HepG2 (cell line): Measurements from ENCODE around the gene SOX5. TPM values are rescaled to one million over a fixed set of nuclear protein-coding genes. Genes with fewer than 3 reads are reported as not detected.

Experiments
- ATAC-seq: fragments of 200-7000 bp; cut with Tn5 transposase; 3 replicates; pipeline ENCODE4 v1.9.1; 2020; ENCODE audit warnings: mild to moderate bottlenecking, moderate library complexity
- BruUV-seq: library from RNA; stranded (reverse); fragments of 400-500 nt; replicated peaks from 2 replicates; lab custom pipeline; 2021; lab: Mats Ljungman, UMichigan
- CTCF ChIA-PET: fragments of 300-600 bp; formaldehyde crosslinking; extraction: SDS; loops from one replicate; lab custom pipeline; 2021; ENCODE audit warnings: low total read pairs, inconsistent platforms, low intra/inter-chr PET ratio; lab: Yijun Ruan, JAX
- POLR2A ChIA-PET: fragments of 350-600 bp; sonication (Branson Sonifier 250); formaldehyde crosslinking; loops from one replicate; lab custom pipeline; 2020; ENCODE audit warnings: antibody characterized with exemption, inconsistent platforms; lab: Yijun Ruan, JAX
- DNase-seq: peaks from one replicate; pipeline ENCODE4 v3.0.0-alpha.2; 2015; ENCODE audit warnings: low spot score
- FAIRE-seq: peaks from 3 replicates; lab custom pipeline; 2011; peaks lifted over from hg19 to GRCh38; lab: Jason Lieb, UNC
- H2AFZ ChIP-seq: one replicate; pipeline ENCODE4 v1.6.1; 2011; ENCODE audit warnings: low read length, inconsistent platforms
- H3K27ac ChIP-seq: fragments of 300-600 bp; 3 replicates; pipeline ENCODE4 v1.8.0; 2011; ENCODE audit warnings: mixed run types, mild to moderate bottlenecking, mixed read lengths, low read length, inconsistent platforms; ENCODE audit not compliant: insufficient read depth; ENCODE audit errors: extremely low read length
- H3K27me3 ChIP-seq, 2 experiments: fragments of 200-600 bp in 1 of 2; 2 replicates in 1 of 2; 3 replicates in 1 of 2; pipeline versions ENCODE4 v1.6.0 to v1.8.0; 2011; ENCODE audit warnings: low read length in 2 of 2, mild to moderate bottlenecking in 2 of 2, moderate library complexity in 2 of 2, inconsistent platforms in 1 of 2; ENCODE audit not compliant: insufficient read depth in 2 of 2, control insufficient read depth in 1 of 2
- H3K36me3 ChIP-seq, 2 experiments: fragments of 200-600 bp in 1 of 2; replicated peaks in 1 of 2; 2 replicates in 1 of 2; 3 replicates in 1 of 2; pipeline versions ENCODE4 v1.5.1 to v1.8.0; 2011; ENCODE audit warnings: low read length in 2 of 2, inconsistent platforms in 1 of 2; ENCODE audit not compliant: insufficient read depth in 2 of 2, control insufficient read depth in 1 of 2
- H3K4me1 ChIP-seq: 2 replicates; pipeline ENCODE4 v1.5.1; 2012; ENCODE audit warnings: low read length, inconsistent platforms; ENCODE audit not compliant: insufficient read depth
- H3K4me2 ChIP-seq: 2 replicates; pipeline ENCODE4 v1.6.0; 2011; ENCODE audit warnings: low read depth, low read length, inconsistent platforms
- H3K4me3 ChIP-seq, 3 experiments: fragments of 200-600 bp in 1 of 3; sonication (generic), shearing (Covaris generic) in 1 of 3; replicated peaks in 1 of 3; 2 replicates each; pipeline ENCODE4 v1.5.1; 2011 to 2016; ENCODE audit warnings: low read length in 3 of 3, inconsistent platforms in 2 of 3, low read depth in 2 of 3, mild to moderate bottlenecking in 2 of 3, control low read depth in 1 of 3, mixed read lengths in 1 of 3; ENCODE audit not compliant: insufficient read depth in 1 of 3
- H3K79me2 ChIP-seq: one replicate; pipeline ENCODE4 v1.6.1; 2011; ENCODE audit warnings: low read length, inconsistent platforms; ENCODE audit not compliant: insufficient read depth
- H3K9ac ChIP-seq: 2 replicates; pipeline ENCODE4 v1.6.0; 2011; ENCODE audit warnings: mild to moderate bottlenecking, low read depth, low read length, inconsistent platforms; ENCODE audit not compliant: insufficient read depth
- H3K9me3 ChIP-seq: 2 replicates; pipeline ENCODE4 v1.5.1; 2012; ENCODE audit warnings: mild to moderate bottlenecking, low read length
- H4K20me1 ChIP-seq: 2 replicates; pipeline ENCODE4 v1.6.0; 2011; ENCODE audit warnings: inconsistent platforms, mild to moderate bottlenecking, low read length, moderate library complexity; ENCODE audit not compliant: insufficient read depth
- HOXA3 ChIP-seq: sonication (generic); formaldehyde crosslinking; IDR thresholded peaks from 2 replicates; pipeline ENCODE4 v1.5.0; 2020; ENCODE audit warnings: missing genetic modification reagents
- IKZF4 ChIP-seq: sonication (generic); formaldehyde crosslinking; IDR thresholded peaks from 2 replicates; pipeline ENCODE4 v1.5.1; 2020; ENCODE audit warnings: borderline replicate concordance, mild to moderate bottlenecking, low read depth, missing genetic modification reagents; ENCODE audit errors: not compliant biosample characterization
- KDM1A ChIP-seq: IDR thresholded peaks from 2 replicates; pipeline ENCODE4 v1.6.1; 2016; ENCODE audit warnings: missing compliant biosample characterization
- MZF1 ChIP-seq: sonication (generic); formaldehyde crosslinking; IDR thresholded peaks from 2 replicates; pipeline ENCODE4 v1.8.1; 2023; ENCODE audit warnings: mild to moderate bottlenecking, missing genetic modification reagents, borderline replicate concordance
- RARA ChIP-seq: IDR thresholded peaks from 2 replicates; pipeline ENCODE4 v1.6.1; 2016; ENCODE audit warnings: missing genetic modification reagents, missing compliant biosample characterization
- SIX4 ChIP-seq: sonication (generic); formaldehyde crosslinking; IDR thresholded peaks from 2 replicates; pipeline ENCODE4 v1.4.0; 2020; ENCODE audit warnings: missing genetic modification reagents
- SOX5 ChIP-seq: IDR thresholded peaks from 2 replicates; pipeline ENCODE4 v1.6.1; 2016; ENCODE audit warnings: borderline replicate concordance
- TBL1XR1 ChIP-seq: fragments of 150-350 bp; IDR thresholded peaks from 2 replicates; pipeline ENCODE4 v1.6.1; 2014; ENCODE audit warnings: borderline replicate concordance, low read length; ENCODE audit not compliant: partially characterized antibody
- TEAD3 ChIP-seq: optimal IDR thresholded peaks from 2 replicates; pipeline ENCODE3; 2016; ENCODE audit warnings: borderline replicate concordance
- TRIM24 ChIP-seq: sonication (generic); formaldehyde crosslinking; IDR thresholded peaks from 2 replicates; pipeline ENCODE4 v1.8.0; 2022; ENCODE audit warnings: mild to moderate bottlenecking, missing genetic modification reagents
- ZNF24 ChIP-seq: fragments of 450-650 bp; IDR thresholded peaks from 2 replicates; pipeline ENCODE4 v1.6.1; 2017; ENCODE audit warnings: antibody characterized with exemption, mild to moderate bottlenecking
- ZNF33A ChIP-seq: sonication (generic); formaldehyde crosslinking; IDR thresholded peaks from 2 replicates; pipeline ENCODE4 v1.5.1; 2020; ENCODE audit warnings: missing genetic modification reagents, mild to moderate bottlenecking, moderate library complexity, borderline replicate concordance
- ZNF616 ChIP-seq: sonication (generic); formaldehyde crosslinking; IDR thresholded peaks from 2 replicates; pipeline ENCODE4 v1.5.0; 2020; ENCODE audit warnings: low read depth, mild to moderate bottlenecking, missing genetic modification reagents
- WGBS: methylation state at CpG from one replicate; pipeline ENCODE4 v1.1.6; 2017; ENCODE audit warnings: low lambda C conversion rate; 5-methylcytosine and 5-hydroxymethylcytosine counted together
- in situ Hi-C: cut with HindIII; loops from 2 replicates; pipeline ENCODE4 v1.10.0; 2017; ENCODE audit warnings: low pct_unique_long_range_greater_than_20kb; ENCODE audit not compliant: extremely low pct_ligation_motif_present
- intact Hi-C: fragments of 100-400 bp; cut with micrococcal nuclease; formaldehyde crosslinking; loops from one replicate; pipeline ENCODE4 v1.10.0; 2022; ENCODE audit not compliant: unreplicated experiment
- polyA plus RNA-seq, 8 experiments: library from polyadenylated mRNA; depleted of rRNA in 3 of 8; stranded (reverse) in 7 of 8; unstranded in 1 of 8; fragments of >200 nt; fragmentation: Illumina TruSeq in 4 of 8; extraction: Trizol in 4 of 8; gene quantifications; 2 replicates each; pipeline versions ENCODE4 v1.2.1 to v1.2.3, GENCODE V29; 2011 to 2016; ENCODE audit warnings: low read depth in 4 of 8, missing spikeins in 1 of 8, mixed read lengths in 1 of 8; ENCODE audit not compliant: insufficient read depth in 1 of 8
- total RNA-seq, 5 experiments: library from RNA; depleted of rRNA; stranded (reverse); fragments of >200 nt; fragmentation: Illumina TruSeq; extraction: Trizol; gene quantifications; 2 replicates each; pipeline ENCODE4 v1.2.3, GENCODE V29; 2016; ENCODE audit warnings: low read depth in 1 of 5
- TF ChIP-seq, protein P1 (sequence below): sonication (generic); formaldehyde crosslinking; IDR thresholded peaks from 2 replicates; pipeline ENCODE4 v1.8.0; 2022; ENCODE audit warnings: mild to moderate bottlenecking, missing genetic modification reagents
- TF ChIP-seq, protein P2 (sequence below): sonication (generic); formaldehyde crosslinking; IDR thresholded peaks from 2 replicates; pipeline ENCODE4 v1.4.0; 2020; ENCODE audit warnings: missing genetic modification reagents
- TF ChIP-seq, protein P3 (sequence below): IDR thresholded peaks from 2 replicates; pipeline ENCODE4 v1.6.1; 2016; ENCODE audit warnings: missing compliant biosample characterization, missing genetic modification reagents, borderline replicate concordance

Gene SOX5
- total and polyA plus RNA-seq, 2 of the 13 experiments (the other 11 are each of a cell fraction or from before 2014, with no cell fraction given), result 18.5 to 76.4 TPM

DNA sequence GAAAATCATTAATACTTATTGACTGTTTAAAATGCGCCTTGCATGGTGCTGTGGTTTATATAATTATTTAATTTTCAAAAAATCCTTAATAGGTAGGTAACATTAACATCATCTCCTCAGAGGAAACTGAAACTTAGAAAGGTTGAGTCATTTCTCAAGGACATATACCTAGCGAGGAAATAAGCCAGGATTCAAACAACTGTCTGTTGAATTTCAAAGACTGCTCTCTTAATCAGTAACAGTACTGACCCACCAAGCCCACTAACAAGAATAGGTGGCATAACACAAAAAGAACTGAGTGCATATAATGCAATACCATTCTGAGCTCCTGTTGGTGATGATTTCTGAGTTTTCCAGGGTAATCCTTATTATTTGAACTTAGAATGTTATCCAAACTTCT lies 174.3 kb downstream of the SOX5 start:
- WGBS, result 94% methylated on average over 2 of the region's 2 CpGs
- POLR2A ChIA-PET, result no interaction called here
- Histone ChIP-seq H3K79me2 (no peaks in the 10 kb centered on the region), H4K20me1 (no peaks in the 10 kb centered on the region), H3K4me3 (no peak overlapping the region), H3K9ac (no peak overlapping the region), H3K4me2 (no peak overlapping the region), H3K4me1 (no peaks in the 10 kb centered on the region)
- BruUV-seq, result no TSS peak
- no peak for TF ChIP-seq SOX5 (CRISPR knock-in tag)
- TF ChIP-seq ZNF24, result no peak
- TF ChIP-seq, protein P1, sequence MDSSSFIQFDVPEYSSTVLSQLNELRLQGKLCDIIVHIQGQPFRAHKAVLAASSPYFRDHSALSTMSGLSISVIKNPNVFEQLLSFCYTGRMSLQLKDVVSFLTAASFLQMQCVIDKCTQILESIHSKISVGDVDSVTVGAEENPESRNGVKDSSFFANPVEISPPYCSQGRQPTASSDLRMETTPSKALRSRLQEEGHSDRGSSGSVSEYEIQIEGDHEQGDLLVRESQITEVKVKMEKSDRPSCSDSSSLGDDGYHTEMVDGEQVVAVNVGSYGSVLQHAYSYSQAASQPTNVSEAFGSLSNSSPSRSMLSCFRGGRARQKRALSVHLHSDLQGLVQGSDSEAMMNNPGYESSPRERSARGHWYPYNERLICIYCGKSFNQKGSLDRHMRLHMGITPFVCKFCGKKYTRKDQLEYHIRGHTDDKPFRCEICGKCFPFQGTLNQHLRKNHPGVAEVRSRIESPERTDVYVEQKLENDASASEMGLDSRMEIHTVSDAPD (CRISPR knock-in tag), result no peak
- TF ChIP-seq MZF1 (CRISPR knock-in tag), result no peak
- TF ChIP-seq, protein P2, sequence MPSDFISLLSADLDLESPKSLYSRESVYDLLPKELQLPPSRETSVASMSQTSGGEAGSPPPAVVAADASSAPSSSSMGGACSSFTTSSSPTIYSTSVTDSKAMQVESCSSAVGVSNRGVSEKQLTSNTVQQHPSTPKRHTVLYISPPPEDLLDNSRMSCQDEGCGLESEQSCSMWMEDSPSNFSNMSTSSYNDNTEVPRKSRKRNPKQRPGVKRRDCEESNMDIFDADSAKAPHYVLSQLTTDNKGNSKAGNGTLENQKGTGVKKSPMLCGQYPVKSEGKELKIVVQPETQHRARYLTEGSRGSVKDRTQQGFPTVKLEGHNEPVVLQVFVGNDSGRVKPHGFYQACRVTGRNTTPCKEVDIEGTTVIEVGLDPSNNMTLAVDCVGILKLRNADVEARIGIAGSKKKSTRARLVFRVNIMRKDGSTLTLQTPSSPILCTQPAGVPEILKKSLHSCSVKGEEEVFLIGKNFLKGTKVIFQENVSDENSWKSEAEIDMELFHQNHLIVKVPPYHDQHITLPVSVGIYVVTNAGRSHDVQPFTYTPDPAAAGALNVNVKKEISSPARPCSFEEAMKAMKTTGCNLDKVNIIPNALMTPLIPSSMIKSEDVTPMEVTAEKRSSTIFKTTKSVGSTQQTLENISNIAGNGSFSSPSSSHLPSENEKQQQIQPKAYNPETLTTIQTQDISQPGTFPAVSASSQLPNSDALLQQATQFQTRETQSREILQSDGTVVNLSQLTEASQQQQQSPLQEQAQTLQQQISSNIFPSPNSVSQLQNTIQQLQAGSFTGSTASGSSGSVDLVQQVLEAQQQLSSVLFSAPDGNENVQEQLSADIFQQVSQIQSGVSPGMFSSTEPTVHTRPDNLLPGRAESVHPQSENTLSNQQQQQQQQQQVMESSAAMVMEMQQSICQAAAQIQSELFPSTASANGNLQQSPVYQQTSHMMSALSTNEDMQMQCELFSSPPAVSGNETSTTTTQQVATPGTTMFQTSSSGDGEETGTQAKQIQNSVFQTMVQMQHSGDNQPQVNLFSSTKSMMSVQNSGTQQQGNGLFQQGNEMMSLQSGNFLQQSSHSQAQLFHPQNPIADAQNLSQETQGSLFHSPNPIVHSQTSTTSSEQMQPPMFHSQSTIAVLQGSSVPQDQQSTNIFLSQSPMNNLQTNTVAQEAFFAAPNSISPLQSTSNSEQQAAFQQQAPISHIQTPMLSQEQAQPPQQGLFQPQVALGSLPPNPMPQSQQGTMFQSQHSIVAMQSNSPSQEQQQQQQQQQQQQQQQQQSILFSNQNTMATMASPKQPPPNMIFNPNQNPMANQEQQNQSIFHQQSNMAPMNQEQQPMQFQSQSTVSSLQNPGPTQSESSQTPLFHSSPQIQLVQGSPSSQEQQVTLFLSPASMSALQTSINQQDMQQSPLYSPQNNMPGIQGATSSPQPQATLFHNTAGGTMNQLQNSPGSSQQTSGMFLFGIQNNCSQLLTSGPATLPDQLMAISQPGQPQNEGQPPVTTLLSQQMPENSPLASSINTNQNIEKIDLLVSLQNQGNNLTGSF (CRISPR knock-in tag), result no peak
- TF ChIP-seq SIX4 (CRISPR knock-in tag), result no peak
- TF ChIP-seq IKZF4 (CRISPR knock-in tag), result no peak
- no peak for TF ChIP-seq ZNF33A (CRISPR knock-in tag)
- TF ChIP-seq, protein P3, sequence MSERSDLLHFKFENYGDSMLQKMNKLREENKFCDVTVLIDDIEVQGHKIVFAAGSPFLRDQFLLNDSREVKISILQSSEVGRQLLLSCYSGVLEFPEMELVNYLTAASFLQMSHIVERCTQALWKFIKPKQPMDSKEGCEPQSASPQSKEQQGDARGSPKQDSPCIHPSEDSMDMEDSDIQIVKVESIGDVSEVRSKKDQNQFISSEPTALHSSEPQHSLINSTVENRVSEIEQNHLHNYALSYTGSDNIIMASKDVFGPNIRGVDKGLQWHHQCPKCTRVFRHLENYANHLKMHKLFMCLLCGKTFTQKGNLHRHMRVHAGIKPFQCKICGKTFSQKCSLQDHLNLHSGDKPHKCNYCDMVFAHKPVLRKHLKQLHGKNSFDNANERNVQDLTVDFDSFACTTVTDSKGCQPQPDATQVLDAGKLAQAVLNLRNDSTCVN (CRISPR knock-in tag), result no peak
- TF ChIP-seq ZNF616 (CRISPR knock-in tag), result no peak
- TF ChIP-seq HOXA3 (CRISPR knock-in tag), result no peak
- no peak for TF ChIP-seq KDM1A (CRISPR knock-in tag)
- no peak for TF ChIP-seq TEAD3
- TF ChIP-seq TBL1XR1, result no peak
- no peak for TF ChIP-seq TRIM24
- TF ChIP-seq RARA (CRISPR knock-in tag), result no peak
- TF ChIP-seq, all 625 proteins: peak for 0
- intact Hi-C loops, result no loop called here
- no peaks in the 10 kb centered on the region for H3K9me3 ChIP-seq
- H3K36me3 ChIP-seq, result peaks cover 0 to 16% of the 10 kb centered on the region in 2 experiments; a peak in 1 of 5 replicates
- DNase-seq, result no peak
- no peak for ATAC-seq
- in situ Hi-C loops, result no loop called here
- CTCF ChIA-PET, result no interaction called here
- FAIRE-seq, result no peak
- no peak overlapping the region for H2AFZ ChIP-seq
- no peaks in the 10 kb centered on the region for H3K27me3 ChIP-seq
- no peak overlapping the region for H3K27ac ChIP-seq
